WTC11 (cell line): Measurements from ENCODE around the gene CREB3L4. TPM values are rescaled to one million over a fixed set of nuclear protein-coding genes. Genes with fewer than 3 reads are reported as not detected.

Source experiments
- ATAC-seq: fragments of 200-7000 bp; cut with Tn5 transposase; 2 replicates; pipeline ENCODE4 v1.10.0; 2021; ENCODE audit warnings: mild to moderate bottlenecking, moderate library complexity
- CTCF ChIA-PET: fragments of 300-600 bp; sonication (Branson Sonifier 250); formaldehyde crosslinking; loops from one replicate; lab custom pipeline; 2021; ENCODE audit warnings: antibody characterized with exemption; lab: Charles Lee
- POLR2A ChIA-PET: fragments of 350-600 bp; sonication (Branson Sonifier 250); formaldehyde crosslinking; loops from one replicate; lab custom pipeline; 2021; ENCODE audit warnings: antibody characterized with exemption; lab: Charles Lee
- DNase-seq: peaks from one replicate; pipeline ENCODE4 v3.0.0; 2021; ENCODE audit warnings: low spot score
- H3K27ac Mint-ChIP-seq: 2 replicates; pipeline ENCODE4 v1.8.0; 2021; ENCODE audit warnings: mixed read lengths
- H3K27me3 Mint-ChIP-seq: 2 replicates; pipeline ENCODE4 v1.8.0; 2021; ENCODE audit warnings: low read depth, mild to moderate bottlenecking, moderate library complexity, mixed read lengths
- H3K36me3 Mint-ChIP-seq: 2 replicates; pipeline ENCODE4 v1.8.0; 2021; ENCODE audit warnings: mixed read lengths
- H3K4me1 Mint-ChIP-seq: 2 replicates; pipeline ENCODE4 v1.8.0; 2022; ENCODE audit warnings: mixed read lengths
- H3K4me3 Mint-ChIP-seq: 2 replicates; pipeline ENCODE4 v1.8.0; 2021; ENCODE audit warnings: mild to moderate bottlenecking, moderate library complexity, mixed read lengths
- H3K9me3 Mint-ChIP-seq: 2 replicates; pipeline ENCODE4 v1.8.0; 2021; ENCODE audit warnings: mixed read lengths
- FOXP1 ChIP-seq: sonication (generic); formaldehyde crosslinking; IDR thresholded peaks from 2 replicates; pipeline ENCODE4 v1.8.0; 2022; ENCODE audit warnings: missing genetic modification reagents, mild to moderate bottlenecking, moderate library complexity, borderline replicate concordance
- GABPB1 ChIP-seq: sonication (generic); formaldehyde crosslinking; IDR thresholded peaks from 2 replicates; pipeline ENCODE4 v1.8.1; 2023; ENCODE audit warnings: mild to moderate bottlenecking, missing genetic modification reagents
- GRHL2 ChIP-seq: fragments of 250-450 bp; sonication (Bioruptor Pico); IDR thresholded peaks from 2 replicates; pipeline ENCODE4 v1.8.0; 2022; ENCODE audit warnings: mild to moderate bottlenecking, moderate library complexity; ENCODE audit not compliant: insufficient replicate concordance, severe bottlenecking
- HMGA2 ChIP-seq: fragments of 250-450 bp; sonication (Bioruptor Pico); IDR thresholded peaks from 2 replicates; pipeline ENCODE4 v1.4.0; 2021; ENCODE audit warnings: mild to moderate bottlenecking, moderate library complexity
- JAZF1 ChIP-seq: fragments of 250-450 bp; sonication (Bioruptor Pico); IDR thresholded peaks from 2 replicates; pipeline ENCODE4 v1.9.0; 2021; ENCODE audit warnings: moderate library complexity, mild to moderate bottlenecking, inconsistent platforms
- JUN ChIP-seq: sonication (generic); formaldehyde crosslinking; IDR thresholded peaks from 2 replicates; pipeline ENCODE4 v1.8.0; 2023; ENCODE audit warnings: mild to moderate bottlenecking, missing genetic modification reagents
- MXD4 ChIP-seq: fragments of 250-450 bp; sonication (Bioruptor Pico); IDR thresholded peaks from 2 replicates; pipeline ENCODE4 v1.8.0; 2021; ENCODE audit warnings: mild to moderate bottlenecking, moderate library complexity, borderline replicate concordance
- MYBL2 ChIP-seq: sonication (generic); formaldehyde crosslinking; IDR thresholded peaks from 2 replicates; pipeline ENCODE4 v1.8.1; 2023; ENCODE audit warnings: mild to moderate bottlenecking, moderate library complexity, missing genetic modification reagents
- NFE2L1 ChIP-seq: sonication (generic); formaldehyde crosslinking; IDR thresholded peaks from 2 replicates; pipeline ENCODE4 v1.8.1; 2023; ENCODE audit warnings: missing genetic modification reagents
- NR1H2 ChIP-seq: sonication (generic); formaldehyde crosslinking; IDR thresholded peaks from 2 replicates; pipeline ENCODE4 v1.9.0; 2021; ENCODE audit warnings: mild to moderate bottlenecking, moderate library complexity, missing genetic modification reagents
- NR3C1 ChIP-seq: sonication (generic); formaldehyde crosslinking; conservative IDR thresholded peaks from 2 replicates; pipeline ENCODE4 v1.8.1; 2023; ENCODE audit warnings: low read depth, mild to moderate bottlenecking, missing genetic modification reagents
- PRRX2 ChIP-seq: fragments of 250-450 bp; sonication (Bioruptor Pico); IDR thresholded peaks from 2 replicates; pipeline ENCODE4 v1.8.0; 2021; ENCODE audit warnings: mild to moderate bottlenecking
- RORB ChIP-seq: fragments of 250-450 bp; sonication (Bioruptor Pico); IDR thresholded peaks from 2 replicates; pipeline ENCODE4 v1.9.0; 2021; ENCODE audit warnings: mild to moderate bottlenecking
- SMAD3 ChIP-seq: sonication (generic); formaldehyde crosslinking; IDR thresholded peaks from 2 replicates; pipeline ENCODE4 v1.8.0; 2022; ENCODE audit warnings: missing genetic modification reagents, mild to moderate bottlenecking, borderline replicate concordance
- ZNF416 ChIP-seq: fragments of 250-450 bp; sonication (Bioruptor Pico); IDR thresholded peaks from 2 replicates; pipeline ENCODE4 v1.9.0; 2021; ENCODE audit warnings: mild to moderate bottlenecking, inconsistent platforms
- ZNF671 ChIP-seq: fragments of 250-450 bp; sonication (Bioruptor Pico); IDR thresholded peaks from 2 replicates; pipeline ENCODE4 v1.8.0; 2021; ENCODE audit warnings: mild to moderate bottlenecking
- total RNA-seq: library from RNA; stranded (reverse); gene quantifications from 3 replicates; pipeline ENCODE4 v1.2.3, GENCODE V29; 2021
- TF ChIP-seq, protein P1 (sequence below): sonication (generic); formaldehyde crosslinking; IDR thresholded peaks from 2 replicates; pipeline ENCODE4 v1.8.0; 2022; ENCODE audit warnings: mild to moderate bottlenecking, missing genetic modification reagents
- TF ChIP-seq, protein P2 (sequence below): sonication (generic); formaldehyde crosslinking; IDR thresholded peaks from 2 replicates; pipeline ENCODE4 v1.8.1; 2023; ENCODE audit warnings: mild to moderate bottlenecking, missing genetic modification reagents
- TF ChIP-seq, protein P3 (sequence below): sonication (generic); formaldehyde crosslinking; IDR thresholded peaks from 2 replicates; pipeline ENCODE4 v1.8.0; 2023; ENCODE audit warnings: mild to moderate bottlenecking, missing genetic modification reagents
- TF ChIP-seq, protein P4 (sequence below): sonication (generic); formaldehyde crosslinking; IDR thresholded peaks from 2 replicates; pipeline ENCODE4 v1.8.1; 2023; ENCODE audit warnings: mild to moderate bottlenecking, missing genetic modification reagents
- TF ChIP-seq, protein P5 (sequence below): fragments of 250-450 bp; sonication (Bioruptor Pico); IDR thresholded peaks from 2 replicates; pipeline ENCODE4 v1.9.0; 2021; ENCODE audit warnings: mild to moderate bottlenecking
- TF ChIP-seq, protein P6 (sequence below): fragments of 250-450 bp; sonication (Bioruptor Pico); conservative IDR thresholded peaks from 2 replicates; pipeline ENCODE4 v1.9.0; 2021; ENCODE audit warnings: mild to moderate bottlenecking

CREB3L4 gene
- total RNA-seq, 1 experiment from 2014 or later: 33.1 TPM

DNA sequence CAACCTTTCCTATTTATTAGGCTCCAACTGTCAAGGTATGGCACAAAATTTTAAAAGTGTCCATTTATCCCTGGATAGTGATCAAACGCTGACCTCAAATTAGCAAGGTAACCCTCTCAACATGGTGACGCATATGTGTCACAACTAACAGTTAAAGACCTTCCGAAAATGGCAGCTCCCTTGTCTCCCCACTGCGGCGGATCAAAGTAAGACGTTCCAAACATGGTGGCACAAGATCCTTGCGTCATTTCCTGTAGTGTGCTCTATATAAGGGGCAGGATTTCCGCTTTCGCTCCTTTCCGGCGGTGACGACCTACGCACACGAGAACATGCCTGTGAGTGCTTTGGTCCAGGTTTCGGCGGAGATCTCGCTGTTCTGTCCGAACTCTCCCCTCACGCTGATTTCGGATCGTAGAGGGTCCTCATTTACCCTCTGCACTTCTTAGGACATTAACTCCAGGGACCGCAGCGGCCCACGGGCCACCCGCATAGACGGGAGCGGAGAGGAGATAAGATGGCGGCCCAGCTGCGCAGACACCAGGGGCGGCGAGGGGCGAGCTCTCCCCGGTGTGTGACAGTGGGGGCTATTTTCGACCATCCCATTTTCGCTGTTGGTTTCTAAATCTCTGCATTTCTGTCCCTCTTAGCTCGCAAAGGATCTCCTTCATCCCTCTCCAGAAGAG lies 22.9 kb downstream of the CREB3L4 start, which contains the start of gene RPS27 (continued):
- TF ChIP-seq, protein P1, sequence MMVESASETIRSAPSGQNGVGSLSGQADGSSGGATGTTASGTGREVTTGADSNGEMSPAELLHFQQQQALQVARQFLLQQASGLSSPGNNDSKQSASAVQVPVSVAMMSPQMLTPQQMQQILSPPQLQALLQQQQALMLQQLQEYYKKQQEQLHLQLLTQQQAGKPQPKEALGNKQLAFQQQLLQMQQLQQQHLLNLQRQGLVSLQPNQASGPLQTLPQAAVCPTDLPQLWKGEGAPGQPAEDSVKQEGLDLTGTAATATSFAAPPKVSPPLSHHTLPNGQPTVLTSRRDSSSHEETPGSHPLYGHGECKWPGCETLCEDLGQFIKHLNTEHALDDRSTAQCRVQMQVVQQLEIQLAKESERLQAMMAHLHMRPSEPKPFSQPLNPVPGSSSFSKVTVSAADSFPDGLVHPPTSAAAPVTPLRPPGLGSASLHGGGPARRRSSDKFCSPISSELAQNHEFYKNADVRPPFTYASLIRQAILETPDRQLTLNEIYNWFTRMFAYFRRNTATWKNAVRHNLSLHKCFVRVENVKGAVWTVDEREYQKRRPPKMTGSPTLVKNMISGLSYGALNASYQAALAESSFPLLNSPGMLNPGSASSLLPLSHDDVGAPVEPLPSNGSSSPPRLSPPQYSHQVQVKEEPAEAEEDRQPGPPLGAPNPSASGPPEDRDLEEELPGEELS (CRISPR knock-in tag): 0 out of 2 replicates have a peak, but pooled peaks have one; percentile 20
- TF ChIP-seq, all 79 proteins: peak for 30

DNA sequence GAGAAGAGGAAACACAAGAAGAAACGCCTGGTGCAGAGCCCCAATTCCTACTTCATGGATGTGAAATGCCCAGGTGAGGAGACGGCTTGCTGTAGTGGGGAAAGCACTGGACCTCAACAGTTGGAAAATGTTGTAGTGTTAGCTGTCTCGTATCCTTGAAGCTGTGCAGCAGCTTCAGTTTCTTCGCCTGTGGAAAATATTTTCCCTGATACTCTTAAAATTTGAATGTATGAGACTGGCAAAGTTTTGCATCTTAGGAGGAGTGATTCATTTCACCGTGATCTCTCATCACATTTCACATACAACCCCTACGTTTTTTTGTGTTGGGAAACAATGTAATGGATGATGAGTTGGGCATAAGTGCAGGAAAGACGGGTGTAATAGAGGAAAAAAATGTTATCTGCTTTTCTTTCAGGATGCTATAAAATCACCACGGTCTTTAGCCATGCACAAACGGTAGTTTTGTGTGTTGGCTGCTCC lies 23.5 kb downstream of the CREB3L4 start:
- peaks cover 29% of the 10 kb centered on the region for H3K4me1 Mint-ChIP-seq
- H3K9me3 Mint-ChIP-seq: peaks cover 6% of the 10 kb centered on the region
- H3K27ac Mint-ChIP-seq: peak overlapping the region; percentile 98
- CTCF ChIA-PET: interaction anchor here (1.1 kb wide), 1 partner anchor 14 kb away, joined by 6 read pairs; the partner anchor contains the start of gene JTB
- H3K36me3 Mint-ChIP-seq: peaks cover 50% of the 10 kb centered on the region
- ATAC-seq (no peak), DNase-seq (no peak)
- H3K4me3 Mint-ChIP-seq: peak overlapping the region; percentile 97
- POLR2A ChIA-PET: interaction anchor here (0.6 to 2.2 kb wide), 10 partner anchors 8 to 333 kb away, joined by 3 to 23 read pairs (median 4); partner anchors contain the start of genes CREB3L4, GATAD2B, JTB and SLC39A1
- TF ChIP-seq, protein P2, sequence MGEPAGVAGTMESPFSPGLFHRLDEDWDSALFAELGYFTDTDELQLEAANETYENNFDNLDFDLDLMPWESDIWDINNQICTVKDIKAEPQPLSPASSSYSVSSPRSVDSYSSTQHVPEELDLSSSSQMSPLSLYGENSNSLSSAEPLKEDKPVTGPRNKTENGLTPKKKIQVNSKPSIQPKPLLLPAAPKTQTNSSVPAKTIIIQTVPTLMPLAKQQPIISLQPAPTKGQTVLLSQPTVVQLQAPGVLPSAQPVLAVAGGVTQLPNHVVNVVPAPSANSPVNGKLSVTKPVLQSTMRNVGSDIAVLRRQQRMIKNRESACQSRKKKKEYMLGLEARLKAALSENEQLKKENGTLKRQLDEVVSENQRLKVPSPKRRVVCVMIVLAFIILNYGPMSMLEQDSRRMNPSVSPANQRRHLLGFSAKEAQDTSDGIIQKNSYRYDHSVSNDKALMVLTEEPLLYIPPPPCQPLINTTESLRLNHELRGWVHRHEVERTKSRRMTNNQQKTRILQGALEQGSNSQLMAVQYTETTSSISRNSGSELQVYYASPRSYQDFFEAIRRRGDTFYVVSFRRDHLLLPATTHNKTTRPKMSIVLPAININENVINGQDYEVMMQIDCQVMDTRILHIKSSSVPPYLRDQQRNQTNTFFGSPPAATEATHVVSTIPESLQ (CRISPR knock-in tag): no peak
- no peak for TF ChIP-seq MXD4 (CRISPR knock-in tag)
- TF ChIP-seq JUN (CRISPR knock-in tag): no peak
- TF ChIP-seq FOXP1 (CRISPR knock-in tag): no peak
- TF ChIP-seq MYBL2 (CRISPR knock-in tag): no peak
- TF ChIP-seq, protein P3, sequence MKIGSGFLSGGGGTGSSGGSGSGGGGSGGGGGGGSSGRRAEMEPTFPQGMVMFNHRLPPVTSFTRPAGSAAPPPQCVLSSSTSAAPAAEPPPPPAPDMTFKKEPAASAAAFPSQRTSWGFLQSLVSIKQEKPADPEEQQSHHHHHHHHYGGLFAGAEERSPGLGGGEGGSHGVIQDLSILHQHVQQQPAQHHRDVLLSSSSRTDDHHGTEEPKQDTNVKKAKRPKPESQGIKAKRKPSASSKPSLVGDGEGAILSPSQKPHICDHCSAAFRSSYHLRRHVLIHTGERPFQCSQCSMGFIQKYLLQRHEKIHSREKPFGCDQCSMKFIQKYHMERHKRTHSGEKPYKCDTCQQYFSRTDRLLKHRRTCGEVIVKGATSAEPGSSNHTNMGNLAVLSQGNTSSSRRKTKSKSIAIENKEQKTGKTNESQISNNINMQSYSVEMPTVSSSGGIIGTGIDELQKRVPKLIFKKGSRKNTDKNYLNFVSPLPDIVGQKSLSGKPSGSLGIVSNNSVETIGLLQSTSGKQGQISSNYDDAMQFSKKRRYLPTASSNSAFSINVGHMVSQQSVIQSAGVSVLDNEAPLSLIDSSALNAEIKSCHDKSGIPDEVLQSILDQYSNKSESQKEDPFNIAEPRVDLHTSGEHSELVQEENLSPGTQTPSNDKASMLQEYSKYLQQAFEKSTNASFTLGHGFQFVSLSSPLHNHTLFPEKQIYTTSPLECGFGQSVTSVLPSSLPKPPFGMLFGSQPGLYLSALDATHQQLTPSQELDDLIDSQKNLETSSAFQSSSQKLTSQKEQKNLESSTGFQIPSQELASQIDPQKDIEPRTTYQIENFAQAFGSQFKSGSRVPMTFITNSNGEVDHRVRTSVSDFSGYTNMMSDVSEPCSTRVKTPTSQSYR (CRISPR knock-in tag): no peak
- TF ChIP-seq NR3C1: no peak
- 0 out of 2 replicates have a peak, but pooled peaks have one; percentile 4 for TF ChIP-seq NR1H2
- no peak for TF ChIP-seq SMAD3
- 0 out of 2 replicates have a peak, but pooled peaks have one; percentile 5 for TF ChIP-seq ZNF416 (CRISPR knock-in tag)
- no peaks in the 10 kb centered on the region for H3K27me3 Mint-ChIP-seq

DNA sequence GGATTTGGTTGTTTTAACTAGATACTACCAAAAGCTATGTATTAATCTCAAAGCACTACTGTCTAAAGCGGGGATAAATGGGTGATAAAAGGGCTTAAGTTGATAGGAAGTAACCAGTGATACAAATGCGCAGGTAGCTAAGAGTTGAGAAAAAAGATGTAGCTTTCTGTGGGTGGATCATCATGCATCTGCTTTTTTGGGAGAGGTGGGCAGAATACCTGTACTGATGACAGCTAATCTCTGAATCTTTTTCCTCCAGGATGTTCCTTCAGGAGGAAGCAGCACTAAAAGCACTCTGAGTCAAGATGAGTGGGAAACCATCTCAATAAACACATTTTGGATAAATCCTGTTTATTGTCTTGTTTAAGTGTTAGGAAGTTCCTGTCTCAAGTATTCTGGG lies 24.1 kb downstream of the CREB3L4 start:
- peak; percentile 22; the same call in 1 of the 2 replicates for TF ChIP-seq RORB (CRISPR knock-in tag)
- TF ChIP-seq ZNF671: no peak
- 0 out of 2 replicates have a peak, but pooled peaks have one; percentile 11 for TF ChIP-seq ZNF416 (CRISPR knock-in tag)
- no peak for TF ChIP-seq GABPB1 (CRISPR knock-in tag)
- TF ChIP-seq HMGA2 (CRISPR knock-in tag): no peak
- TF ChIP-seq, protein P4, sequence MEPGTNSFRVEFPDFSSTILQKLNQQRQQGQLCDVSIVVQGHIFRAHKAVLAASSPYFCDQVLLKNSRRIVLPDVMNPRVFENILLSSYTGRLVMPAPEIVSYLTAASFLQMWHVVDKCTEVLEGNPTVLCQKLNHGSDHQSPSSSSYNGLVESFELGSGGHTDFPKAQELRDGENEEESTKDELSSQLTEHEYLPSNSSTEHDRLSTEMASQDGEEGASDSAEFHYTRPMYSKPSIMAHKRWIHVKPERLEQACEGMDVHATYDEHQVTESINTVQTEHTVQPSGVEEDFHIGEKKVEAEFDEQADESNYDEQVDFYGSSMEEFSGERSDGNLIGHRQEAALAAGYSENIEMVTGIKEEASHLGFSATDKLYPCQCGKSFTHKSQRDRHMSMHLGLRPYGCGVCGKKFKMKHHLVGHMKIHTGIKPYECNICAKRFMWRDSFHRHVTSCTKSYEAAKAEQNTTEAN (CRISPR knock-in tag): no peak
- TF ChIP-seq, protein P5, sequence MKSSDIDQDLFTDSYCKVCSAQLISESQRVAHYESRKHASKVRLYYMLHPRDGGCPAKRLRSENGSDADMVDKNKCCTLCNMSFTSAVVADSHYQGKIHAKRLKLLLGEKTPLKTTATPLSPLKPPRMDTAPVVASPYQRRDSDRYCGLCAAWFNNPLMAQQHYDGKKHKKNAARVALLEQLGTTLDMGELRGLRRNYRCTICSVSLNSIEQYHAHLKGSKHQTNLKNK: peak; percentile 58; the same call in 1 of the 2 replicates
- TF ChIP-seq GRHL2 (CRISPR knock-in tag): no peak
- TF ChIP-seq SMAD3: no peak
- TF ChIP-seq, protein P6, sequence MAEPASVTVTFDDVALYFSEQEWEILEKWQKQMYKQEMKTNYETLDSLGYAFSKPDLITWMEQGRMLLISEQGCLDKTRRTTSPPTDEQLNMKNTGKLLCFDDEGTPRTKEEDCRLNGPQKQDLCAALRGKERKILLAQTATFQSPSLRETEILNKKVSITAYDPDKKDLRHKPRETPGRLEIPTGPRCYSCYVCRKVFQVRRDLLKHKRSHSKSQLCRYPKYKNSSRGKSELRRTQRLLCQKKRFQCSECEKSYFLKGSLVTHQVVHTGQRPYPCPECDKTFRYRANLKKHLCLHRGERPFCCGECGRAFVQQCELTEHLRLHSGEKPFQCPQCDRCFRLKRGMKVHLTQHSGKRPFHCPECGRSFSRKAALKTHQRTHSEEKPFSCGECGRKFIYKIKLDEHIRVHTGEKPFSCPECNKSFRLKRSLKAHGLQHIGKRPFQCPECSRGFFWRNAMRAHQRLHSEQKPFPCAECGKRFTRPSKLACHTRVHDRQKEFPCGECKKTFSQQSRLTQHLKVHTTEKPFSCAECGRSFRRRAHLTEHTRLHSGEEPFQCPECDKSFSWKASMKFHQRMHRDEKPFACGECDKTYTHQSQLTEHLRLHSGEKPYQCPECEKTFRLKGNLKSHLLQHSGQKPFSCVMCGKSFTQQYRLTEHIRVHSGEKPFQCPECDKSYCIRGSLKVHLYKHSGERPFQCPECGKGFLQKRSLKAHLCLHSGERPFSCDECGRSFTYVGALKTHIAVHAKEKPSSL (CRISPR knock-in tag): no peak
- TF ChIP-seq NFE2L1 (CRISPR knock-in tag): no peak
- TF ChIP-seq PRRX2 (CRISPR knock-in tag): 0 out of 2 replicates have a peak, but pooled peaks have one; percentile 62
- TF ChIP-seq JAZF1 (CRISPR knock-in tag): peak; percentile 6; the same call in 1 of the 2 replicates
- H3K4me1 Mint-ChIP-seq: peaks cover 24% of the 10 kb centered on the region
- peaks cover 53% of the 10 kb centered on the region for H3K36me3 Mint-ChIP-seq
- no peak for ATAC-seq
- peaks cover 6% of the 10 kb centered on the region for H3K9me3 Mint-ChIP-seq
- H3K27ac Mint-ChIP-seq: peak overlapping the region; percentile 98
- POLR2A ChIA-PET: interaction anchor here (0.6 to 1.7 kb wide), 2 partner anchors 9 to 69 kb away, joined by 3 to 8 read pairs; partner anchors contain the start of gene GATAD2B
- CTCF ChIA-PET: no interaction called here
- no peaks in the 10 kb centered on the region for H3K27me3 Mint-ChIP-seq
- no peak for DNase-seq
- H3K4me3 Mint-ChIP-seq: peak overlapping the region; percentile 97
